GM23248 (cell line): Measurements from ENCODE around the gene RAC2.

Experiments
- EZH2 ChIP-seq: fragments of 200-600 bp; sonication (generic); IDR thresholded peaks from 2 replicates; pipeline ENCODE4 v1.6.1; 2018; ENCODE audit warnings: antibody characterized with exemption, mild to moderate bottlenecking; ENCODE audit not compliant: insufficient read depth, poor library complexity, severe bottlenecking
- EZH2phosphoT487 ChIP-seq: fragments of 200-600 bp; sonication (generic); IDR thresholded peaks from 2 replicates; pipeline ENCODE4 v1.6.1; 2018; ENCODE audit warnings: antibody characterized with exemption, moderate library complexity, mild to moderate bottlenecking, low read depth; ENCODE audit not compliant: insufficient read depth

DNA sequence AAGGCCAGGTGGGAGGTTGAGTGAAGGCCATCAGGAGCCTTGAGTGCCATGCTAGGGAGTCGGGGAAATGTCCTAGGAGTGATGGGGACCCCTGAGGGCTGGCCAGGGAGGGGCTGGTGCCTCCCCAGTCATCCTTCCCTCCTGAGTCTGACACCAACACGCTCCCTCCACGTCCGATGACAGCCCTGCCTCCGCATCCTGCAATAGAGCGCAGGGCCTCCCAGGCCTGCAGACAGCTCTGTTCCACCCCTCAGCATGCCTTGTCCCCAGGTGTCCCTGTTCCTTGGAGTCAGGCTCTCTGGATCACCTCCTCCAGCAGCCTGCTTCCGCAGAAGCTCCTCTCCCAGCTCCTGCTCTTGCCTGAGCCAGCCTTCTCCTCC, 3.1 kb downstream of the RAC2 start:
- TF ChIP-seq EZH2 (no peak), EZH2phosphoT487 (no peak)
